C4-2B (cell line): ENCODE data around the gene RASA2.

Experiments
- CTCF ChIP-seq: fragments of 450-650 bp; conservative IDR thresholded peaks from 2 replicates; pipeline ENCODE4 v1.5.1; 2017; ENCODE audit warnings: mild to moderate bottlenecking
- ZFX ChIP-seq: fragments of 450-650 bp; IDR thresholded peaks from 2 replicates; pipeline ENCODE4 v1.6.1; 2017

- TF ChIP-seq CTCF: no peak
- TF ChIP-seq ZFX: no peak
Measured at GRCh38 chr3:141457624-141458236, 29.1 kb upstream of the RASA2 start.
